Measurements from ENCODE around the gene INPP5J.

INPP5J gene

GRCh38 chr22:31154975-31155374 lies 32.2 kb downstream of the INPP5J start:
- Histone ChIP-seq H3K4me3 (no peak overlapping the region), H3K36me3 (no peaks in the 10 kb centered on the region), H3K4me1 (peaks cover 0 to 46% (median 28%) of the 10 kb centered on the region in 4 donors), H3K27ac (peak overlapping the region; percentile 82), H3K27me3 (no peaks in the 10 kb centered on the region), H3K9me3 (no peaks in the 10 kb centered on the region)
- no peak for DNase-seq
- TF ChIP-seq CTCF (IDR thresholded peaks at IDR 0.05), result no peak
- intact Hi-C loops (cut with DNase I; ENCODE audit: low total_unique reads), result loop anchor here (10.0 kb wide), 1 partner anchor 210 kb away; no protein-coding TSS in a partner anchor

- peaks cover 0 to 46% (median 28%) of the 10 kb centered on the region in 4 donors for H3K4me1 ChIP-seq
- no peak for DNase-seq
- no peak overlapping the region for H3K4me3 ChIP-seq
- no peaks in the 10 kb centered on the region for H3K36me3 ChIP-seq
- peak overlapping the region; percentile 82 for H3K27ac ChIP-seq
- no peaks in the 10 kb centered on the region for H3K27me3 ChIP-seq
- intact Hi-C loops (cut with DNase I; ENCODE audit: low total_unique reads), result loop anchor here (10.0 kb wide), 1 partner anchor 211 kb away; no protein-coding TSS in a partner anchor
- TF ChIP-seq CTCF (IDR thresholded peaks at IDR 0.05), result no peak
- no peaks in the 10 kb centered on the region for H3K9me3 ChIP-seq
These were observed 32.7 kb downstream of the INPP5J start for GRCh38 chr22:31155422-31155821.

GRCh38 chr22:31160328-31160978 lies 37.7 kb downstream of the INPP5J start:
- Histone ChIP-seq H3K9me3 (no peaks in the 10 kb centered on the region), H3K27me3 (no peaks in the 10 kb centered on the region), H3K4me3 (peak overlapping the region; percentile 65 to 84), H3K27ac (peak overlapping the region; percentile 89 to 96), H3K36me3 (peaks cover 4 to 17% (median 11%) of the 10 kb centered on the region in 3 donors), H3K4me1 (peaks cover 0 to 62% (median 35%) of the 10 kb centered on the region in 4 donors)
- TF ChIP-seq CTCF (IDR thresholded peaks at IDR 0.05), result no peak
- intact Hi-C loops (cut with DNase I; ENCODE audit: low total_unique reads), result no loop called here
- peak in 1 of 2 donors; percentile 36 for DNase-seq

GRCh38 chr22:31161386-31161785 lies 38.6 kb downstream of the INPP5J start:
- TF ChIP-seq CTCF (IDR thresholded peaks at IDR 0.05), result no peak
- Histone ChIP-seq H3K36me3 (peaks cover 11 to 24% (median 11%) of the 10 kb centered on the region in 3 donors), H3K4me1 (peaks cover 0 to 62% (median 27%) of the 10 kb centered on the region in 4 donors), H3K4me3 (peak overlapping the region; percentile 65 to 84), H3K27ac (peak overlapping the region; percentile 89 to 96), H3K27me3 (no peaks in the 10 kb centered on the region), H3K9me3 (no peaks in the 10 kb centered on the region)
- intact Hi-C loops (cut with DNase I; ENCODE audit: low total_unique reads), result no loop called here
- no peak for DNase-seq

- H3K4me3 ChIP-seq, result peak overlapping the region; percentile 65 to 84
- H3K36me3 ChIP-seq, result peaks cover 11 to 28% (median 11%) of the 10 kb centered on the region in 3 donors
- intact Hi-C loops (cut with DNase I; ENCODE audit: low total_unique reads), result no loop called here
- H3K27me3 ChIP-seq, result no peaks in the 10 kb centered on the region
- H3K9me3 ChIP-seq, result no peaks in the 10 kb centered on the region
- peak in 1 of 2 experiments; percentile 27 for TF ChIP-seq CTCF (IDR thresholded peaks at IDR 0.05)
- H3K4me1 ChIP-seq, result peaks cover 0 to 62% (median 23%) of the 10 kb centered on the region in 4 donors
- DNase-seq, result no peak
- peak overlapping the region; percentile 89 to 96 for H3K27ac ChIP-seq
These were observed 39.4 kb downstream of the INPP5J start for GRCh38 chr22:31162015-31162765.

Measured in tibial artery (tissue), 4 donors.